Transverse colon (tissue), 4 donors: ENCODE measurements around the gene S100A11.

Experiments used
- CTCF ChIP-seq, 5 experiments: fragments of 200-600 bp in 3 of 5; fragments of 450-650 bp in 2 of 5; sonication (generic) in 3 of 5; IDR thresholded peaks; 1 replicate in 2 of 5; 2 replicates in 3 of 5; pipeline ENCODE4 v1.5.1; 2016 to 2017; ENCODE audit warnings: antibody characterized with exemption in 5 of 5, inconsistent platforms in 3 of 5, mild to moderate bottlenecking in 2 of 5, moderate library complexity in 1 of 5
- POLR2A ChIP-seq: fragments of 450-650 bp; IDR thresholded peaks from one replicate; pipeline ENCODE4 v1.6.1; 2016; ENCODE audit warnings: antibody characterized with exemption, mild to moderate bottlenecking, moderate library complexity
- POLR2AphosphoS5 ChIP-seq, 3 donors: sonication (generic); formaldehyde crosslinking; IDR thresholded peaks; one replicate each; pipeline ENCODE4 v1.6.1; 2016; ENCODE audit warnings: antibody characterized with exemption in 3 of 3

GRCh38 chr1:152048416-152049009 lies 11.7 kb upstream of the S100A11 start:
- TF ChIP-seq POLR2A (no peak), CTCF (IDR thresholded peaks at IDR 0.05) (peak in 1 of 5 experiments; percentile 26), POLR2AphosphoS5 (IDR thresholded peaks at IDR 0.05) (no peak)
